Duodenal mucosa (tissue), 2 donors: ENCODE data around the gene KLHL30.

Source experiments
- H3K27ac ChIP-seq: one replicate; pipeline ENCODE4 v1.7.0; 2013; ENCODE audit warnings: low read depth, low read length
- H3K27me3 ChIP-seq, 2 donors: one replicate each; pipeline ENCODE4 v1.7.0; 2013; ENCODE audit warnings: low read length in 2 of 2, control low read depth in 1 of 2; ENCODE audit not compliant: insufficient read depth in 2 of 2, control insufficient read depth in 1 of 2
- H3K36me3 ChIP-seq, 2 donors: one replicate each; pipeline ENCODE4 v1.7.0; 2013; ENCODE audit warnings: low read length in 2 of 2, control low read depth in 1 of 2; ENCODE audit not compliant: insufficient read depth in 2 of 2, control insufficient read depth in 1 of 2
- H3K4me1 ChIP-seq, 2 donors: one replicate each; pipeline ENCODE4 v1.7.0; 2013; ENCODE audit warnings: low read length in 2 of 2, control low read depth in 1 of 2; ENCODE audit not compliant: insufficient read depth in 2 of 2, control insufficient read depth in 1 of 2
- H3K4me3 ChIP-seq, 2 donors: one replicate each; pipeline ENCODE4 v1.7.0; 2013; ENCODE audit warnings: low read length in 2 of 2, low read depth in 1 of 2
- H3K9ac ChIP-seq, 2 donors: one replicate each; pipeline ENCODE4 v1.7.0; 2013; ENCODE audit warnings: low read length in 2 of 2, low read depth in 1 of 2
- H3K9me3 ChIP-seq, 2 donors: one replicate each; pipeline ENCODE4 v1.7.0; 2013; ENCODE audit warnings: low read length in 2 of 2, control low read depth in 1 of 2; ENCODE audit not compliant: control insufficient read depth in 1 of 2

KLHL30 gene

GRCh38 chr2:238121511-238122286 lies 16.8 kb upstream of the KLHL30 start:
- no peaks in the 10 kb centered on the region for H3K36me3 ChIP-seq
- H3K9me3 ChIP-seq: no peaks in the 10 kb centered on the region
- H3K27ac ChIP-seq: no peak overlapping the region
- H3K4me1 ChIP-seq: no peaks in the 10 kb centered on the region
- no peak overlapping the region for H3K4me3 ChIP-seq
- H3K27me3 ChIP-seq: peaks cover 0 to 12% of the 10 kb centered on the region in 2 donors
- H3K9ac ChIP-seq: no peak overlapping the region

DNA sequence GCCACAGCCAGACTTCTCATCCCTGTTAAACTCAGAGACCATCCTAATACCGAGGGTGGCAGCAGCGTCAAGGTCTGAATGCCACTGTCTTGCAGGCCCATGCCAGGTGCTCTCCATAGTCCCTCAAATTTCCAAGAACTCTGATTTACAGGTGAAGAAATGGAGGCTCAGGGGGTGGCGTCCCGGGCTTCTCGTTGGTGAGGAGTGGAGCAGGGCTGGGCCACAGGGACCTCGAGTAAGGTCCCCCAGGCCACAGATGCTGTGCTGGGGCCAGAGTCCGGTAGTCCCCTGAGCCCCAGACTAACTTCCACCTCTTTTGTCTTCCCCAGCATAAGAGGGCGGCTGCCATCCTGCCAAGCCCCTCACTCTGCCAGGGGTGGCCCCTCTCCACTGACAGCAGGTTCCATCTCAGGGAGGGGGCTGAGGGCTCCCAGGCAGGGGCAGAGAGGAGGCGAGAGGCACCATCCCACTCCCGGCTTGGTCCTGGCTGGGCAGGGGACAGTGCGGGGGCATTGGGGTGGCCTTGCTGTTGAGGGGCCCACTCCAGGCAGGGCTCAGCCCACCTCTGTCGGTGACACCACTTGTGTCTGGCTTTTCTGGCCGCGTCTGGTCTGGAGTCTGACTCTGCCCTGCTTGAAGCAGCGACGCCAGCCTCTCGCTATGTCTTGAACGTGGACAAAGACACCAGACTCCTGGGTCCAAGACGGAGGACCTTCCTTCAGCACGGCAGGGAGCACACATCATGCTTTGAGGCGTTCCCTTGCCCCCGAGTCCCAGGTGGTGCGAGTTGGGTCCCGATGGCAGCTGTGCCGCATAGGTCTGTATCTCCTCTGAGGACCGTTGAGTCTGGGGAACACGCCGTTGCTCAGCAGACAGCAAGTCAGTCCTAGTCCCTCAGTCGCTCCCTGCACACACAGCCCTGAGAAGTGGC lies 15.9 kb upstream of the KLHL30 start:
- Histone ChIP-seq H3K36me3 (no peaks in the 10 kb centered on the region), H3K4me1 (peaks cover 0 to 3% of the 10 kb centered on the region in 2 donors), H3K27me3 (peaks cover 0 to 12% of the 10 kb centered on the region in 2 donors), H3K27ac (no peak overlapping the region), H3K4me3 (no peak overlapping the region), H3K9me3 (no peaks in the 10 kb centered on the region), H3K9ac (no peak overlapping the region)

- no peaks in the 10 kb centered on the region for H3K9me3 ChIP-seq
Observed at GRCh38 chr2:238123218-238123971, 15.1 kb upstream of the KLHL30 start.

GRCh38 chr2:238123991-238124470 lies 14.4 kb upstream of the KLHL30 start:
- Histone ChIP-seq H3K9me3 (no peaks in the 10 kb centered on the region), H3K36me3 (no peaks in the 10 kb centered on the region), H3K27me3 (peaks cover 0 to 7% of the 10 kb centered on the region in 2 donors), H3K4me3 (no peak overlapping the region), H3K4me1 (peaks cover 0 to 3% of the 10 kb centered on the region in 2 donors), H3K9ac (no peak overlapping the region), H3K27ac (no peak overlapping the region)

More at GRCh38 chr2:238123218-238123971, 15.1 kb upstream of the KLHL30 start:
- Histone ChIP-seq H3K9ac (no peak overlapping the region), H3K27me3 (peaks cover 0 to 7% of the 10 kb centered on the region in 2 donors), H3K4me1 (peaks cover 0 to 3% of the 10 kb centered on the region in 2 donors), H3K4me3 (no peak overlapping the region), H3K36me3 (no peaks in the 10 kb centered on the region), H3K27ac (no peak overlapping the region)

GRCh38 chr2:238124488-238125126 lies 13.9 kb upstream of the KLHL30 start:
- Histone ChIP-seq H3K36me3 (no peaks in the 10 kb centered on the region), H3K27me3 (peaks cover 0 to 4% of the 10 kb centered on the region in 2 donors), H3K27ac (no peak overlapping the region), H3K9ac (no peak overlapping the region), H3K4me3 (no peak overlapping the region), H3K9me3 (no peaks in the 10 kb centered on the region), H3K4me1 (peaks cover 0 to 3% of the 10 kb centered on the region in 2 donors)

DNA sequence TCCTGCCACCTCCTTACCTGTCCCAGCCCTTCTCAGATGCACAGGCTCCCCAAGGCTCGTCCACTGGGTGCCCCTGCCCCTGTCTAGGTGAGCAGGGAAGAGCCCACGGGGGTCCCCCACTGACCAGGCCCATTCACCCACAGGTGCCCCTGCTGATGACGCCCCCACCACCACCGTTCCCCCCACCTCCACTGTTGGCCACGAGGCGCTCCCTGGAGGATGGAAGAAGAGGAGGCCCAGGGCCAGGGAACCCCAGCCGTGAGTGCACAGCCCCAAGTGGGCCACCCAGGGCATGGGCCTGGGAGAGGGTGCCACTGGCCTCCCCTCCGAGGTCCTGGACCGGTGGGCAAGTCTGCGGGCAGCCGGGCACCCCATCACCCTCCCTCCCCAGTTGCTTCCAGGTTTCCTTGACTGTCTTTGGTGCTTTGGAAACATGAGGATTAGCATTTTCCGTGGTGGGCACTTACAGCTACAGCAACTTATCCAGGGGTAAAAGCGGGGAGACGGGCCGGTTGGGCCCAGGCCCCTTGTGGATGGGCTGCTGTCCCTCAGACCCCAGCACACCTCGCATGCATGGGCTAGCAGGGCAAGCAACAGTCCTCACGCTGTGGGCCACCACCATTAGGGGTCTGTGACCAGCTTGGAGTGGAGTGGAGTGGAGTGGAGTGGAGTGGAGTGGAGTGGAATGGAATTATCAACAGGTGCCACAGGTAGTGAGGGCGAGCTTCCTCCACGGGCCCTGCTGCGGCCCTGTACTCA lies 13.2 kb upstream of the KLHL30 start:
- Histone ChIP-seq H3K27me3 (no peaks in the 10 kb centered on the region), H3K4me1 (peaks cover 0 to 3% of the 10 kb centered on the region in 2 donors), H3K9me3 (no peaks in the 10 kb centered on the region), H3K36me3 (no peaks in the 10 kb centered on the region), H3K9ac (no peak overlapping the region), H3K27ac (no peak overlapping the region), H3K4me3 (no peak overlapping the region)

GRCh38 chr2:238126338-238126737 lies 12.1 kb upstream of the KLHL30 start:
- no peak overlapping the region for H3K9ac ChIP-seq

GRCh38 chr2:238126775-238127164 lies 11.7 kb upstream of the KLHL30 start:
- no peak overlapping the region for H3K4me3 ChIP-seq
- no peak overlapping the region for H3K9ac ChIP-seq
- H3K9me3 ChIP-seq: no peaks in the 10 kb centered on the region
- H3K36me3 ChIP-seq: no peaks in the 10 kb centered on the region
- no peaks in the 10 kb centered on the region for H3K27me3 ChIP-seq
- H3K27ac ChIP-seq: no peak overlapping the region
- H3K4me1 ChIP-seq: peaks cover 0 to 3% of the 10 kb centered on the region in 2 donors

More at GRCh38 chr2:238126338-238126737, 12.1 kb upstream of the KLHL30 start:
- Histone ChIP-seq H3K9me3 (no peaks in the 10 kb centered on the region), H3K27ac (no peak overlapping the region), H3K27me3 (no peaks in the 10 kb centered on the region), H3K4me1 (peaks cover 0 to 3% of the 10 kb centered on the region in 2 donors), H3K36me3 (no peaks in the 10 kb centered on the region), H3K4me3 (no peak overlapping the region)
